ENCODE data around the gene COL4A1. TPM values are rescaled to one million over a fixed set of nuclear protein-coding genes. Genes with fewer than 3 reads are reported as not detected.

Gene COL4A1
- total and polyA plus RNA-seq, 12 donors = 83.3 to 342 (median 147) TPM

DNA sequence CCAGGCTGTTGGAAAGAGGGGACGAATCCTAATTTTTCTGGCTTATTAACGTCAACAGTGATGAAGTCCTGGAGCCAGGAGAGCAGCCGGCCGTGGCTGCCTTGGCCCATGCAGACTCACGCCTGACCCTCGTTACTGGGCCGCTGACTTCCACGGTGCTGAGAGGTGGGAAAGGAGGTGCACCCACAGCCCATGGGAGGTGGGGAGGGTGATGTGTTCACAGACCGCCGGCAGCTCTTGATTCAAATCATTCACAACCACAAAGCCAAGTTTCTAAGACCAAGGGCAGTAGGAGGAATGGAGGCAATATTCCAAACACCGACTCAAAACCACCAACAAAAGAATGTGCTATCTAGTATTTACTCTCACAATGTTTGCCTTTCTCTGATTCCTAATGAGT lies 24.4 kb upstream of the COL4A1 start:
- peak in 4 of 8 donors; percentile 11 to 68 (median 29) for ATAC-seq
- no peaks in the 10 kb centered on the region for H3K27me3 ChIP-seq
- no peak overlapping the region for H3K4me3 ChIP-seq
- H3K9me3 ChIP-seq = no peaks in the 10 kb centered on the region
- peaks cover 0 to 64% (median 0%) of the 10 kb centered on the region in 9 donors for H3K36me3 ChIP-seq
- H3K4me1 ChIP-seq = peaks cover 15 to 99% (median 69%) of the 10 kb centered on the region in 9 donors
- WGBS, 2 donors = 60 to 67% methylated on average over 11 of the region's 11 CpGs
- TF ChIP-seq, protein P1, sequence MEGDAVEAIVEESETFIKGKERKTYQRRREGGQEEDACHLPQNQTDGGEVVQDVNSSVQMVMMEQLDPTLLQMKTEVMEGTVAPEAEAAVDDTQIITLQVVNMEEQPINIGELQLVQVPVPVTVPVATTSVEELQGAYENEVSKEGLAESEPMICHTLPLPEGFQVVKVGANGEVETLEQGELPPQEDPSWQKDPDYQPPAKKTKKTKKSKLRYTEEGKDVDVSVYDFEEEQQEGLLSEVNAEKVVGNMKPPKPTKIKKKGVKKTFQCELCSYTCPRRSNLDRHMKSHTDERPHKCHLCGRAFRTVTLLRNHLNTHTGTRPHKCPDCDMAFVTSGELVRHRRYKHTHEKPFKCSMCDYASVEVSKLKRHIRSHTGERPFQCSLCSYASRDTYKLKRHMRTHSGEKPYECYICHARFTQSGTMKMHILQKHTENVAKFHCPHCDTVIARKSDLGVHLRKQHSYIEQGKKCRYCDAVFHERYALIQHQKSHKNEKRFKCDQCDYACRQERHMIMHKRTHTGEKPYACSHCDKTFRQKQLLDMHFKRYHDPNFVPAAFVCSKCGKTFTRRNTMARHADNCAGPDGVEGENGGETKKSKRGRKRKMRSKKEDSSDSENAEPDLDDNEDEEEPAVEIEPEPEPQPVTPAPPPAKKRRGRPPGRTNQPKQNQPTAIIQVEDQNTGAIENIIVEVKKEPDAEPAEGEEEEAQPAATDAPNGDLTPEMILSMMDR (IDR thresholded peaks at IDR 0.05) = no peak
- intact Hi-C loops (cut with DNase I) = no loop called here
- DNase-seq = no peak
- peak overlapping the region in 6 of 10 donors; percentile 20 to 66 (median 42) for H3K27ac ChIP-seq

DNA sequence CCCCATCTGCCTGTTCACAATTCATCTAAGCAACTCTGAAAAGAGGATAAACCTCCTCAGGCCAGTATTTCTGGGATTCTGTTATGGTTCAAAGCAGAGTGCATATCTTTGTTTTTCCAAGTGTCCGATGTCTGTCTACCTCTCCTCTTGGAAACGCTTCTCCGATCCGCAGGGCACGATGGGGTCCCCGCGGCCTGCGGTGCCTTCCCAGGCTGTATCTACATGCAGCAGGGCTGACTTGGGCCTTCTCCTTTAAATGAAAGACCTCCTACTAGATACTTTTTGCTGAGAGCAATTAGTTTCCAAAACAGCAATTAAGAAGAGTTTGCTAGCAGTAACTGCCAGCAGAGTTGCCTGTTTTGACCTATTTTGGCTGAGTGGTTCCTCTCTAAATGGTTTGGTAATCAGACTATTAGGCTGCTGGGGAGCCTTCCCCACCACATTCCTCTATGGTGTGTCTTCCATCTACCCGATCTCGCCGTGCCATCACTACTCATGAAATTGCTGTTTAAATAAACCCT lies 23.6 kb upstream of the COL4A1 start:
- intact Hi-C loops (cut with DNase I) = no loop called here
- H3K36me3 ChIP-seq = peaks cover 0 to 65% (median 0%) of the 10 kb centered on the region in 9 donors
- DNase-seq (no peak), ATAC-seq (no peak)
- no peaks in the 10 kb centered on the region for H3K9me3 ChIP-seq
- peak overlapping the region in 1 of 10 donors; percentile 17 for H3K4me3 ChIP-seq
- peaks cover 19 to 99% (median 69%) of the 10 kb centered on the region in 9 donors for H3K4me1 ChIP-seq
- no peaks in the 10 kb centered on the region for H3K27me3 ChIP-seq
- TF ChIP-seq, protein P1 (IDR thresholded peaks at IDR 0.05) = no peak
- 80 to 87% methylated on average over 11 of the region's 11 CpGs for WGBS, 2 donors
- peak overlapping the region in 8 of 10 donors; percentile 12 to 66 (median 33) for H3K27ac ChIP-seq

DNA sequence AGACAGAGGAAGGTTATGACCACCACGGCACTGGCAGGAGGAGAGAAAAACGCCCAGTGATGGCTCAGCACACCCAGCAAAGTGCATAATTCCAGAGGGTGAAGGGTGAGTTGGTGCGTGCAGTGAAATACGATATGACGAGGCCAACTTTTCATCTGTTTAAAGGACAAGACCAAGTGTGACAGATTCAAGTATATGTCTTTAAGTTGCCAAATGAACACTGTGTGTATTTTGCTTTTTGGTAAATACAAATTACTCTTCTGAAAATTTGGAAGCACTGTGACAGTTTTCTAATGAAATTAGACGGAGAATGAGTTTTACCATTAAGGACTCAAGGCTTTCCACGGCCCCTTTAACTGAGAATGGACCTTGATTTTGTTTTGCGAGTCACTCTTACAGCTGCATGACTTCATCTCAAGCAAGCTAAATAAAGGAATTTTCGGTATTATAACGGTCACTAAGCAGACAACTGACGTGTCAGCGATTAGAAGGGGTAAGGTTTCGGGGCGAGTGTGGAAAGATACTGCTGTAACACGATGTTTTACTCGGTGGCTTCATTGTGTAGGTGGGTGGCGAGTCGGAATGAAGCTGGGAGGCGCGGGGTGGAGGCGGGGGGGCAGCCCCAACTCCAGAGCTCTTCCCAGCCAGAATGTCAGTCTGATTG lies 23.0 kb upstream of the COL4A1 start:
- ATAC-seq = peak in 2 of 8 donors; percentile 16 to 24
- H3K36me3 ChIP-seq = peaks cover 0 to 63% (median 0%) of the 10 kb centered on the region in 9 donors

DNA sequence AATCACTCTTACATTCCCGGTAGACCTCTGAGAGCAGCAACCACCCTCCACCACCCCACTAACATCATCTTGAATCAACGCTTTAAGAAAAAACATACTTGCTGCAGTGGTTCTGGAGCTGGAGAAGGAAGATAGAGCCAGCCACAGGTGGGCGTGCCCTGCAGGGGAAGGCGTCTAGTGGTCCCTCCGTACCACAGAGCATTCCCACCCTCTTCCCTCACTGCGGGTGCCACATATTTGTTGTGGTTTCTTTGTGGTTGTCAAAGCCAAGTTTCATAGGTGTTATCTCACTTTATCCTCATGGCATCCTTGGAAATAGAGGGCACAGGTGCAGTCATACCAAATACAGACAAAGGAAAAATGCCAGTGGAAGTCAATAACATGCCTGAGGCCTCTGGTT lies 22.3 kb upstream of the COL4A1 start:
- TF ChIP-seq, protein P1 (IDR thresholded peaks at IDR 0.05) = no peak
- Histone ChIP-seq H3K4me1 (peaks cover 22 to 99% (median 77%) of the 10 kb centered on the region in 9 donors), H3K9me3 (no peaks in the 10 kb centered on the region), H3K36me3 (peaks cover 0 to 63% (median 0%) of the 10 kb centered on the region in 9 donors), H3K27me3 (no peaks in the 10 kb centered on the region), H3K27ac (peak overlapping the region in 5 of 10 donors; percentile 20 to 66 (median 59)), H3K4me3 (no peak overlapping the region)
- no peak for ATAC-seq
- intact Hi-C loops (cut with DNase I) = no loop called here
- DNase-seq = no peak
- WGBS, 2 donors = 83 to 86% methylated on average over 6 of the region's 6 CpGs

More for the DNA sequence above, 23.0 kb upstream of the COL4A1 start:
- peak overlapping the region in 8 of 10 donors; percentile 12 to 66 (median 33) for H3K27ac ChIP-seq
- no peaks in the 10 kb centered on the region for H3K9me3 ChIP-seq
- intact Hi-C loops (cut with DNase I) = no loop called here
- no peak for DNase-seq
- H3K27me3 ChIP-seq = no peaks in the 10 kb centered on the region
- H3K4me1 ChIP-seq = peaks cover 22 to 99% (median 74%) of the 10 kb centered on the region in 9 donors
- WGBS, 2 donors = 59 to 70% methylated on average over 21 of the region's 21 CpGs
- H3K4me3 ChIP-seq = peak overlapping the region in 1 of 10 donors; percentile 17
- TF ChIP-seq, protein P1 (IDR thresholded peaks at IDR 0.05) = no peak
